GM12891 (cell line): ENCODE results near the gene PTPRN2.
"Not testable (repeated sequence)": the region's sequence is repeated elsewhere in the genome, so short reads cannot be mapped to it uniquely, and the experiment has no call there.

ENCODE experiments used
- DNase-seq: peaks from one replicate; pipeline ENCODE4 v3.0.0; 2011; ENCODE audit warnings: low spot score; ENCODE audit not compliant: insufficient read length
- FAIRE-seq: peaks from 2 replicates; lab custom pipeline; 2011; peaks lifted over from hg19 to GRCh38; lab: Jason Lieb, UNC
- PAX5 ChIP-seq: IDR thresholded peaks from 2 replicates; pipeline ENCODE4 v1.6.1; 2011; ENCODE audit warnings: low read length, moderate library complexity, mild to moderate bottlenecking; ENCODE audit not compliant: insufficient read depth, severe bottlenecking
- POLR2A ChIP-seq: IDR thresholded peaks from 2 replicates; pipeline ENCODE4 v1.6.1; 2011; ENCODE audit warnings: low read depth, low read length, control low read depth
- POLR2AphosphoS5 ChIP-seq: IDR thresholded peaks from 2 replicates; pipeline ENCODE4 v1.6.1; 2011; ENCODE audit warnings: low read depth, low read length, control low read depth
- POU2F2 ChIP-seq: IDR thresholded peaks from 2 replicates; pipeline ENCODE4 v1.6.1; 2011; ENCODE audit warnings: low read depth, mild to moderate bottlenecking, control low read depth, low read length, moderate library complexity
- SPI1 ChIP-seq: IDR thresholded peaks from 2 replicates; pipeline ENCODE4 v1.6.1; 2011; ENCODE audit warnings: low read depth, low read length, control low read depth
- TAF1 ChIP-seq: IDR thresholded peaks from 2 replicates; pipeline ENCODE4 v1.6.1; 2011; ENCODE audit warnings: low read depth, low read length, control low read depth

PTPRN2 gene

GRCh38 chr7:158424531-158424930 is 163.1 kb downstream of the PTPRN2 start:
- TF ChIP-seq POLR2AphosphoS5: no peak
- no peak for TF ChIP-seq SPI1
- no peak for DNase-seq
- FAIRE-seq: no peak

- FAIRE-seq (no peak), DNase-seq (no peak)
- TF ChIP-seq PAX5: no peak
- TF ChIP-seq POLR2AphosphoS5: no peak
- TF ChIP-seq TAF1: no peak
- no peak for TF ChIP-seq POLR2A
- no peak for TF ChIP-seq POU2F2
- TF ChIP-seq SPI1: no peak
These were observed 163.6 kb downstream of the PTPRN2 start for GRCh38 chr7:158424011-158424410.

- DNase-seq (no peak), FAIRE-seq (no peak)
- TF ChIP-seq PAX5 (no peak), POLR2A (no peak), SPI1 (no peak), POU2F2 (no peak)
These were observed 164.6 kb downstream of the PTPRN2 start for GRCh38 chr7:158422887-158423560.

GRCh38 chr7:158422196-158422886 is 165.3 kb downstream of the PTPRN2 start:
- FAIRE-seq (no peak), DNase-seq (no peak)
- TF ChIP-seq POLR2A: no peak
- TF ChIP-seq POU2F2: no peak
- no peak for TF ChIP-seq TAF1
- no peak for TF ChIP-seq SPI1
- no peak for TF ChIP-seq POLR2AphosphoS5
- no peak for TF ChIP-seq PAX5

GRCh38 chr7:158421361-158421760 is 166.3 kb downstream of the PTPRN2 start:
- FAIRE-seq (no peak), DNase-seq (no peak)
- TF ChIP-seq TAF1 (no peak), PAX5 (no peak), SPI1 (no peak), POLR2AphosphoS5 (no peak), POU2F2 (no peak), POLR2A (no peak)

GRCh38 chr7:158420591-158421340 is 166.9 kb downstream of the PTPRN2 start:
- FAIRE-seq (no peak), DNase-seq (no peak)
- TF ChIP-seq POU2F2 (no peak), TAF1 (no peak), POLR2AphosphoS5 (no peak), PAX5 (no peak), SPI1 (no peak), POLR2A (no peak)

- no peak for DNase-seq
- TF ChIP-seq PAX5 (no peak), POLR2AphosphoS5 (no peak), SPI1 (no peak), TAF1 (no peak), POLR2A (no peak), POU2F2 (no peak)
- no peak for FAIRE-seq
These were observed 168.3 kb downstream of the PTPRN2 start for GRCh38 chr7:158419238-158419785.

- DNase-seq, FAIRE-seq: not testable (repeated sequence)
These were observed 169.2 kb downstream of the PTPRN2 start for GRCh38 chr7:158418395-158418794.

GRCh38 chr7:158416283-158416933 is 171.2 kb downstream of the PTPRN2 start:
- no peak for TF ChIP-seq PAX5
- no peak for TF ChIP-seq POU2F2
- no peak for TF ChIP-seq TAF1
- TF ChIP-seq POLR2AphosphoS5: no peak
- DNase-seq (no peak), FAIRE-seq (no peak)

GRCh38 chr7:158415316-158415715 is 172.3 kb downstream of the PTPRN2 start:
- DNase-seq: no peak
- FAIRE-seq: no peak
- TF ChIP-seq PAX5 (no peak), TAF1 (no peak), POU2F2 (no peak), POLR2A (no peak), SPI1 (no peak), POLR2AphosphoS5 (no peak)
